GM06990 (cell line): ENCODE data around the gene ZC3H7A.

Experiments
- DNase-seq: peaks from one replicate; pipeline ENCODE4 v3.0.0-alpha.2; 2011; ENCODE audit not compliant: insufficient read length; ENCODE audit errors: extremely low read depth
- H3K27me3 ChIP-seq: replicated peaks from 2 replicates; pipeline ENCODE4 v1.6.0; 2011; ENCODE audit warnings: low read length; ENCODE audit not compliant: control insufficient read depth, insufficient read depth
- H3K36me3 ChIP-seq: 2 replicates; pipeline ENCODE4 v1.5.1; 2011; ENCODE audit warnings: low read length; ENCODE audit not compliant: control insufficient read depth, insufficient read depth
- H3K4me3 ChIP-seq: replicated peaks from 2 replicates; pipeline ENCODE4 v1.5.1; 2011; ENCODE audit warnings: low read depth, mild to moderate bottlenecking, control low read depth, low read length
- TF ChIP-seq, protein P1 (sequence below): IDR thresholded peaks from 2 replicates; pipeline ENCODE4 v1.5.1; 2011; ENCODE audit warnings: low read length, control low read depth, mild to moderate bottlenecking, inconsistent platforms; ENCODE audit not compliant: insufficient read depth, poor library complexity, severe bottlenecking

The ZC3H7A gene

DNA sequence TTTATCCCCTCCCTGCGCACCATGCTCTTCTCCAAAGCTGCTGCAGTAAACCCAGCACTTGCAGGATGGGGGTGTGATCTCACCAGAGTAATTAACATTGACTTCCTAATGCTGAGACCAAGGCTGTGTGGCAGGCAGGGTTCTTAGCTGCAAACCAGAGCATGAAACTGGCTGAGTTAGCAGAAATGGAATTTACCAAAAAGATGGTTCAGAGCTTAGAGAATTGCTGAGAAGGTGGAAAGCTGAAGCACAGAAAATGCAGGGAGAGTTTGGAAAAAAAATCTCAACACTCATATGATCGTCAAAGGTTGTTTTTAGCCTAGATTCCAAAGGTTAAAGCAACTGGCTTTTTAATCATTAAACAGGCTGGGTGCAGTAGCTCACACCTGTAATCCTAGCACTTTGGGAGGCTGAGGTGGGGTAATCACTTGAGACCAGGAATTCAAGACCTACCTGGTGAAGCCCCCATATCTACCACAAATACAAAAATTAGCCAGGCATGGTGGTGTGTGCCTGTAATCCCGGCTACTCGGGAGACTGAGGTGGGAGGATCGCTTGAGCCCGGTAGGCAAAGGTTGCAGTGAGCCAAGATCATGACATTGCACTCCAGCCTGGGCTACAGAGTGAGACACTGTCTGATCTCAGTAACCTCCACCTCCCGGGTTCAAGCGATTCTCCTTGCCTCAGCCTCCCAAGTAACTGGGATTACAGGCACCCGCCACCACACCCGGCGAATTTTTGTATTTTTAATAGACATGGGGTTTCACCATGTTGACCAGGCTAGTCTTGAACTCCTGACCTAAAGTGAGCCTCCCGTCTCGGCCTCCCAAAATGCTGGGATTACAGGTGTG lies 48.4 kb downstream of the ZC3H7A start:
- no peak overlapping the region for H3K4me3 ChIP-seq
- DNase-seq: no peak
- peaks cover 14% of the 10 kb centered on the region for H3K36me3 ChIP-seq
- TF ChIP-seq, protein P1, sequence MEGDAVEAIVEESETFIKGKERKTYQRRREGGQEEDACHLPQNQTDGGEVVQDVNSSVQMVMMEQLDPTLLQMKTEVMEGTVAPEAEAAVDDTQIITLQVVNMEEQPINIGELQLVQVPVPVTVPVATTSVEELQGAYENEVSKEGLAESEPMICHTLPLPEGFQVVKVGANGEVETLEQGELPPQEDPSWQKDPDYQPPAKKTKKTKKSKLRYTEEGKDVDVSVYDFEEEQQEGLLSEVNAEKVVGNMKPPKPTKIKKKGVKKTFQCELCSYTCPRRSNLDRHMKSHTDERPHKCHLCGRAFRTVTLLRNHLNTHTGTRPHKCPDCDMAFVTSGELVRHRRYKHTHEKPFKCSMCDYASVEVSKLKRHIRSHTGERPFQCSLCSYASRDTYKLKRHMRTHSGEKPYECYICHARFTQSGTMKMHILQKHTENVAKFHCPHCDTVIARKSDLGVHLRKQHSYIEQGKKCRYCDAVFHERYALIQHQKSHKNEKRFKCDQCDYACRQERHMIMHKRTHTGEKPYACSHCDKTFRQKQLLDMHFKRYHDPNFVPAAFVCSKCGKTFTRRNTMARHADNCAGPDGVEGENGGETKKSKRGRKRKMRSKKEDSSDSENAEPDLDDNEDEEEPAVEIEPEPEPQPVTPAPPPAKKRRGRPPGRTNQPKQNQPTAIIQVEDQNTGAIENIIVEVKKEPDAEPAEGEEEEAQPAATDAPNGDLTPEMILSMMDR: no peak
- no peaks in the 10 kb centered on the region for H3K27me3 ChIP-seq

DNA sequence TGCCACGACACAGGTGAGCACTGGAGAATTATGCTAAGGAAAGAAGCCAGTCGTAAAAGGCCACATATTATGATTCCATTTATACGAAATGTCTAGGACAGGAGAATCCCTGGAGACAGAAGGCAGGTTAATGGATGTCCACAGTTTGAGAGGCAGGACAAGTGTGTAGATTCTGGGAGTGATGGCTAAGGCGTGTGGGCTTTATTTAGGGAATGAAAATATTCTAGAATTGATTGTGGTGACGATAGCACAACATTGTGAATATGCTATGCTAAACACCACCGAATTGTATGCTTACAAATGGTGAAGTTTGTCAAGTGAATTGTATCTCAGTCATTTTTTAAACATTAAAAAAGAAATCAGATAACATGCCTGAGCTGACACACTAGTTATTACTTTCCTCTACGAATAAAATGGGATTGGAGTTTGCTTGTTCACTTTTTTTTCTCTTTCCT lies 49.1 kb downstream of the ZC3H7A start:
- peaks cover 12% of the 10 kb centered on the region for H3K36me3 ChIP-seq
- H3K4me3 ChIP-seq: no peak overlapping the region
- TF ChIP-seq, protein P1: no peak
- DNase-seq: no peak
- no peaks in the 10 kb centered on the region for H3K27me3 ChIP-seq

DNA sequence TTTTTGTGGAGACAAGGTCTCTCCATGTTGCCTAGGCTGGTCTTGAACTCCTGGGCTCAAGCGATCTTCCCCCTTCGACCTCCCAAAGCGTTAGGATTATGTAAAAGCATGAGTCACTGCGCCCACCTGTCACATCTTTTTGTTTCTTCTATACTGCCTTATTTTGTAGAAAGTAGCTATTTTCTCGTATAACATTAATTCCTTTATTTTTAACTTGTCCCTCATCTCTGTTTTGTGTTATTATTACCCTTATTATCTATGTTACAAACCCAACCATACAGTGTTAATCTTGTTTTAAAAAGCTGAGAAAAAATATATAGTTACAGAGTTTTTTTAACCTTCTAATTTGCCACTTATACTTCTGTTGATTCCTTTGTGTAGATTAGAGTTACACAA lies 53.0 kb downstream of the ZC3H7A start:
- no peak for DNase-seq
- Histone ChIP-seq H3K36me3 (no peaks in the 10 kb centered on the region; the same call in 1 of the 2 replicates), H3K4me3 (no peak overlapping the region), H3K27me3 (no peaks in the 10 kb centered on the region)
- TF ChIP-seq, protein P1: no peak

DNA sequence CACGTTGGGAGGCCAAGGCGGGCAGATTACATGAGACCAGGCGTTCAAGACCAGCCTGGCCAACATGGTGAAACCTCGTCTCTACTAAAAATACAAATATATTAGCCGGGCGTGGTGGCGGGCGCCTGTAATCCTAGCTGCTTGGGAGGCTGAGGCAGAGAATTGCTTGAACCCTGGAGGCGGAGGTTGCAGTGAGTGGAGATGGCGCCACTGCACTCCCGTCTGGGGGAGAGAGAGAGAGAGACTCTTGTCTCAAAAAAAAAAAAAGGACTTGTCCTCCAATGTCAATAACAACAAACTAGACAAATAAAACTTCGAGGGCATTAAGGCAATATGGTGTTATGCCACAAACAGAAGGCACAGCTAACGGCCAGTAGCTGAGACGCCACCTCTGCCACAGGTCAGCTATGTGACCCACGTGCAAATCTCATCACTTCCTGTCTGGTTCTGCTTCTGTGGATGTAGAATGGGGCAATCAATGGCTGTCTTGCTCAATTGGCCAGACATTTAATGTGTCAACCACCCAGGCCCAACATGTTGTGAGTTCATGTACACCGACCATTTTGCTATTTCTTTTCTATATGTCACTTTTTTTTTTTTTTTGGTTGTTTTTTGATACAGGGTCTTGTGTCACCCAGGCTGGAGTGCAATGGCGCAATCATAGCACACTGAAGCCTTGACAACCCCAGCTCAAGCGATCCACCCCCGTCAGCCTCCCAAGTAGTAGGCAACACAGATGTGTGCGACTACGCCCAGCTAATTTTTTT lies 53.6 kb downstream of the ZC3H7A start:
- peak overlapping the region; percentile 72 for H3K4me3 ChIP-seq
- peak; percentile 36 for DNase-seq

DNA sequence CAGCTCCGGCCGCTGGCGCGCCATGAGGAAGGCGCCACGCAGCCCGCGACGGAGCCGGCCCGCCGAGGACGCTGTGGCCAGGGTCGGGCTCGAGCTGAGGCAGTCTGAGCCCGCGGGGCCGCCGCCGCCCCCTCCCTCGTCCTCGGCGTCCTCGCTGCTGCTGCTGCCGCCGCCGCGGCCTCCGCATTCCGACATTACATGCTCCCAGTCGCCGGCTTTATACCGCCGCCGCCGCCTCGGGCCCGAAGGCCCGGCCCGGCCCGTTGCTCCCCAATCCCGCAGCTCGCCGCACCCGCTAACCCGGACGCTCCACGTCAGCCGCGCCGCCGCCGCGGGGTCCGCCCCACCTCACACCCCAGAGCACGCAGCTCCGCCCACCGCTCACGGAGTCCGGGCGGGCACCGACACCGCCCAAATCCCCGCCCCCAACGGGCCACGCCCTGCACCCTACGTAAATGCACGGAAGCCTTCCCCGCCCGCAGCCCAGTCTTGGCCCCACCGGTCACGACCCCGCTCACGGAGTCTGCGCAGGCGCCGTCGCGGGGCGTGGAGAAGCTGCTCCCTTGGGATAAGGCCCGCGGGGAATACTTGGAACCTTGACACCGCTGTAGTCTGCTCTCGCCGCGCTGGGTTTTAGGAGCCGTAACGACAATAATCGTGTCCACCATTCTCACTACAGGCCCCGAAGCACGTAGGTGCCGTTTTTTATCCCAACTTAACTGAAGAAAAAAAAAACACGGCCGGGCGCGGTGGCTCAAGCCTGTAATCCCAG lies 54.3 kb downstream of the ZC3H7A start, which contains the start of gene TXNDC11:
TSS of gene TXNDC11 (minus strand) at position 322 of the 772 bp plus-strand sequence. CDS start at position 195, 127 bp downstream.
- TF ChIP-seq, protein P1: no peak
- peak; percentile 100 for DNase-seq
- no peaks in the 10 kb centered on the region for H3K27me3 ChIP-seq
- no peaks in the 10 kb centered on the region; the same call in 1 of the 2 replicates for H3K36me3 ChIP-seq
- H3K4me3 ChIP-seq: peak within 1 kb of the TSS; percentile 91

More for the DNA sequence above, 53.6 kb downstream of the ZC3H7A start:
- H3K36me3 ChIP-seq: no peaks in the 10 kb centered on the region; the same call in 1 of the 2 replicates
- H3K27me3 ChIP-seq: no peaks in the 10 kb centered on the region
- TF ChIP-seq, protein P1: no peak
